ENCODE data around the gene NRXN2.

- TF ChIP-seq FOXP2 (optimal IDR thresholded peaks at IDR 0.05; ENCODE audit: control extremely low read depth, extremely low read length, insufficient read depth) = no peak
- TF ChIP-seq EZH2 (IDR thresholded peaks at IDR 0.05) = no peak
- no peak for TF ChIP-seq POLR2AphosphoS5 (IDR thresholded peaks at IDR 0.05; ENCODE audit: borderline replicate concordance, low read depth, low read length)
These were observed 24.6 kb downstream of the NRXN2 start for GRCh38 chr11:64698427-64698826.
